GM23248 (cell line): ENCODE measurements around the gene SELENOO.

Source experiments
- EZH2 ChIP-seq: fragments of 200-600 bp; sonication (generic); IDR thresholded peaks from 2 replicates; pipeline ENCODE4 v1.6.1; 2018; ENCODE audit warnings: antibody characterized with exemption, mild to moderate bottlenecking; ENCODE audit not compliant: insufficient read depth, poor library complexity, severe bottlenecking
- EZH2phosphoT487 ChIP-seq: fragments of 200-600 bp; sonication (generic); IDR thresholded peaks from 2 replicates; pipeline ENCODE4 v1.6.1; 2018; ENCODE audit warnings: antibody characterized with exemption, moderate library complexity, mild to moderate bottlenecking, low read depth; ENCODE audit not compliant: insufficient read depth

DNA sequence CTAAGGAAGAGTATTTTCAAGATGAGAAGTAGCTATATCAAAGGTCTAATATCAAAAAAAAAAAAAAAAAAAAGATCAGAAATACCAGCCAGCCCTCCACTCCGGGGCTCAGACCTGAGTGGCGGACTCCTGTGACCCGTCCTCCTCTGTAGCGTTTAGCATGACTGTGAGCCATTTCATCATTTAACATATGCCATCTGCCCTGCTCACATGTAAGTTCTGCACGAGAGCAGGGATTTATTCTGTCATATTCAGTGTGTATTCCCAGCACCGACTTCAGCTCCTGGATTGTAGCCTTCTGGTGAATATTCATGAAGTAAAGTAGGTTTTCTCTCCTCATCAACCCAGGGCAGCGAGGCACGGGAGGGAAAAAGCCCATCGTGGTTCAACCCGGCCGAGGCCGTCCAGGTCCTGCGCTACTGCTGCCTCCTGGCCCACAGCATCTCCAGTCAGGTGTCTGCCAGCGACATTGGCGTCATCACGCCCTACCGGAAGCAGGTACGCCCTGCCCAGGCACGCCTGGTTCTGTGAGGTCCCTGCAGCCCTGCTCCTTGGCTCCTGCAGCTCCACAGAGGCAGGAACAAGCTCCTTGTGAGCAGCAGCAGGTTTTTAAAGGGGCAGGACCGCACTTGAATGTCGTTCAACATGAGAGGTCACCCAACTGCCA lies 43.0 kb upstream of the SELENOO start:
- no peak for TF ChIP-seq EZH2
- TF ChIP-seq EZH2phosphoT487 = no peak
